NCI-H524 (cell line): ENCODE measurements around the gene IRF4.
"Not testable (repeated sequence)": the region's sequence is repeated elsewhere in the genome, so short reads cannot be mapped to it uniquely, and the experiment has no call there.

Experiments used
- DNase-seq, 2 experiments: peaks; one replicate each; lab custom pipeline; 2025; lab: John Stamatoyannopoulos, UW

IRF4 gene

DNA sequence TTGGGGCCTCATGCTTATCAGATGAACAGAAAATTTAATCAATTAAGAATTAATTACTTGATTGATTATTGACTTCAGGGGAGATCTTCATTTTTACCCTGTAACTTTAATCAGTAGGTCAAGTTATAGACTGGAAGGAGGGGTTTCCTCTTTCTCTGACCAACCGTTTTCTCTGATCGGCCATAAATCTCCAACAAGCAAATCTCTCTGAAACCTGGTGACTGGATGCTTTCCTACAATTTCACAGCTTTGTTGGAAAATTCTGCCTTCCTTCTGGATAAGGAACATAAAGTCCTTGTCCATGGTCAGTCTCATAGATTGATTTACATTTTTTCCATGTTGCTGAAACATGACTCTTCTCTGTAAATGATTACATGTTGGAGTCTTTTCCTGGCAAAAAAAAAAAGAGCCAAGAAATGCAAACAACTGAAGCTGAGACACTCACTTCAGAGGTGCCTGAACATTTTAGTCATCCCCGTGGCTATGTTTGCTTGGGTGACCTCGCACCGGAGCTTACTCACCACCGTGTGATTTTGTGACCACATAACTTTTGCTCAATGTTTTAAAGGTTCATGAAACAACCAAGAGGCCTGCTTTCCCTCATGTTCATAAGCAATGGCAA, 31.0 kb downstream of the IRF4 start:
- DNase-seq, result no peak

- no peak for DNase-seq
Measured at GRCh38 chr6:423055-423798, 31.7 kb downstream of the IRF4 start.

GRCh38 chr6:423799-424345, 32.3 kb downstream of the IRF4 start:
- no peak for DNase-seq

DNA sequence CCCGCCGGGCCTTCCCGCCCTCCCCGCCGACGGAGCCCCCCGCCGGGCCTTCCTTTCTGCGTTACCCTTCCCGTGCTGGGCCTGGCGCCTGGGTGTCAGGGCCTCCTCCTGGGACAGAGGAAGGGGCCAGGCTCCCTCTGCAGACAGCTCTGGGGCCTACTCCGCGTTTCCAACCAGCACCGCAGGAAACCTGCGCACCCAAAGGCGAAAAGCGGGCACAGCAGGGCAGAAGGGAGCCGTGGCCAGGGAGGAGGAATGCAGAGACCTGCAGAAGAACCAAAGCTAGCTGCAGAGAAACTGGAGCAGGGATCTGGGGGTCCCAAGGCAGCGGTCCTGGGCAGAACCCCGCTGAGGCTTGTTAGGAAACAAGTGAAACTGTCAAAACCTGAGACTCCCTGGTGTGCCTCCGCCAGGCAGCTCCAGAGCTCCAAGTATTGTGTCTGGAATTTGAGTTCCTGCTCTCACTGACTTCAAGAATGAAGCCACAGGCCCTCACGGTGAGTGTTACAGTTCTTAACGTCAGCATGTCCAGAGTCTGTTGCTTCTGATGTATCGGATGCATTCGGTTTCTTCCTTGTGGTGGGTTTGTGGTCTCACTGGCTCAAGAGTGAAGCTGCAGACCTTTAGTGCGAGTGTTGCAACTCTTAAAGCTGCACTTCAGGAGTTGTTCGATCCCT, 33.3 kb downstream of the IRF4 start:
- DNase-seq, result no peak

DNA sequence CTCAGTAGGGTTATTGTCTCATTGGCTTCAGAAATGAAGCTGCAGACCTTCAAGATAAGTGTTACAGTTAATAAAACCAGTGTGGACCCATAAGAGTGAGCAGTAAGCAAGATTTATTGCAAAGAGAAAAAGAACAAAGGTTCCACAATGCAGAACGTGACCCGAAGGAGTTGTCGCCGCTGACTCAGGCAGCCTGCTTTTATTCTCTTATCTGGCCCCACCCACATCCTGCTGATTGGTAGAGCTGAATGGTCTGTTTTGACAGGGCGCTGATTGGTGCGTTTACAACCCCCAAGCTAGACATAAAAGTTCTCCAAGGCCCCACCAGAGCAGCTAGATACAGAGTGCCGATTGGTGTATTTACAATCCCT, 33.9 kb downstream of the IRF4 start:
- DNase-seq, result not testable (repeated sequence)

- DNase-seq, result not testable (repeated sequence)
Measured at GRCh38 chr6:426198-426738, 34.7 kb downstream of the IRF4 start.

DNA sequence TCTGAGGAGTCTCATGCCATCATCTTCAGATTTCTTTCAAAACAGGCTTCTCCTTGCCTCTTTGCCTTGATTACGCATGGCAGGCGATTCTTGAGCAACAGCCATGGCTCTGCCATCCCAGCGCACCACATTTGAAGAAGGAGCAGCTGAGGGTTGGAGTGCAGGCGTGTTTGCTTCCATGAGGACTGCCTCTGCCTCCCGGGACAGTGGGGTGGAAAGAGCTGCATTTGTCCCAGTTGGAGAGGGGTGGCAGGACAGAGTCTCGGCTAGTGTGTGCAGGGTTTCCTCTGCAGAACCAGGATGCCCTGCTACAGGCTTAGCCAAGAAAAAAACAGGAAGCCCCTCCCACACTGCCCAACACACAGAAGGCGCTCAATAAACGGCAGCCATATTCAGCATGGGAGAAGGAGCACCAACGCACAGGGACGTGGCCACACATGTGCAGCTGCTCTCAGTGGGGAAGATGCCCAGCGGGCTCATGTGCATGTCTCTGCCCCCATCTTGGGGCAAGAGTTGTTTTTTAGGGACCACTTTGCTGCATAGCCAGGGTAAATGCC, 36.6 kb downstream of the IRF4 start:
- DNase-seq, result no peak

DNA sequence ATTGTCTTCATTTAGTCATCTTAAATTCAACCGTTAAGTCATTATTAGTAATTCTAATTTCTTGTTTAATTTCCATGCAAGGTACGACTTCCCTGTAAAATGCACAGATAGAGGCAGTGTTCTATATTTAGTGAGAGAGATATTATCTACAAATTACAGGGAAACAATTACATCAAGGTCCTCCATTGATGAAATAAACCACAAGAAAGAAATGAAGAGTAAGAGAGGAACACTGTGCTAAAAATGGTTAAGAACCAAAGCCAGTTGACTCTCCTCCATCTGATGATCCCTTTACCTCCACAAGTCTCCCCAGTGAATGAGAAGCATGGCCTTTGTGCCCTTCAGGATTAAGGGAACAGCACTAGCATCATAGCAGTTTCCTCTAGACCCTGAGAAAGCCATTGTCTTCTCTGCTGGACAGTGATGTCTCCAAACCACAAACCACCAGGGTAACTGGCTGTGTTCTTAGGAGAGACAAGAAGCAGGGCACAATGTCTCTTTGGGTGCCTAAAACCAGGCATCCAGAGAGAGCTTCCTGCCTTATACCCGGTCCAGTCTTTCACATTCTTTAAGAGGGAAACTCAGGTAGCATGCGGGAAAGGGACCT, 38.1 kb downstream of the IRF4 start:
- no peak for DNase-seq

GRCh38 chr6:431504-431903, 40.0 kb downstream of the IRF4 start:
- no peak for DNase-seq

GRCh38 chr6:431986-432385, 40.4 kb downstream of the IRF4 start:
- no peak for DNase-seq

DNA sequence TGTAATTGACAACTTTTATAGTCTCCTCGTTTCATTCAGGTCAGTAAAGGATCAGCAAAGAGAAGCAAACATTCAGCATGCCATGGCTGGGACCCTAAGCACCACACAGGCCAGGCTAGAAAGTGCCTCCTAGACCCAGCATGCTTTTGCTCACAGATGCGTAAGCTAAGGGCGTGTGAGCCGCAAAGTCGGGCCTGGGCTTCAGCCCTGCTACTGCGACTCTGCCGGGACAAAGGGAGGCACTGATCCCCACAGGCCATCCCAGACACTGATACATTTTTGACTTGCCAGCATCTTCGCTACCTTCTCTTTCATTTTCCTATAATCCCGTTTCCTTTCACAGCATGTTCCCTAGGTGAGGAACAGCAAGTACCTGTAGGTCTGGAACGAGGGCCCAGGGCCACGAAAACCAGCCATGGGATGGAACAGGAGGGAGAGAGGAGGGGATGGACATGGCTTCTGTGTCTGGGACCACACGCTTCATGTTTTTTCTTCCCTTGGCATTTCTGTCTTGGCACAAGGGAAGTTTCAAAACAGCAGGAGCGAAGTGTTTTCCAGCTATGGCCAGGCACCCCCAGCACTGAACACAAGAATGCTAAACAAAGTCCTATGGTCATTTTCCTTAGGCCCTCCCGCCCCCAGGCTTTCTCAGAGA, 42.6 kb downstream of the IRF4 start:
- DNase-seq, result no peak

DNA sequence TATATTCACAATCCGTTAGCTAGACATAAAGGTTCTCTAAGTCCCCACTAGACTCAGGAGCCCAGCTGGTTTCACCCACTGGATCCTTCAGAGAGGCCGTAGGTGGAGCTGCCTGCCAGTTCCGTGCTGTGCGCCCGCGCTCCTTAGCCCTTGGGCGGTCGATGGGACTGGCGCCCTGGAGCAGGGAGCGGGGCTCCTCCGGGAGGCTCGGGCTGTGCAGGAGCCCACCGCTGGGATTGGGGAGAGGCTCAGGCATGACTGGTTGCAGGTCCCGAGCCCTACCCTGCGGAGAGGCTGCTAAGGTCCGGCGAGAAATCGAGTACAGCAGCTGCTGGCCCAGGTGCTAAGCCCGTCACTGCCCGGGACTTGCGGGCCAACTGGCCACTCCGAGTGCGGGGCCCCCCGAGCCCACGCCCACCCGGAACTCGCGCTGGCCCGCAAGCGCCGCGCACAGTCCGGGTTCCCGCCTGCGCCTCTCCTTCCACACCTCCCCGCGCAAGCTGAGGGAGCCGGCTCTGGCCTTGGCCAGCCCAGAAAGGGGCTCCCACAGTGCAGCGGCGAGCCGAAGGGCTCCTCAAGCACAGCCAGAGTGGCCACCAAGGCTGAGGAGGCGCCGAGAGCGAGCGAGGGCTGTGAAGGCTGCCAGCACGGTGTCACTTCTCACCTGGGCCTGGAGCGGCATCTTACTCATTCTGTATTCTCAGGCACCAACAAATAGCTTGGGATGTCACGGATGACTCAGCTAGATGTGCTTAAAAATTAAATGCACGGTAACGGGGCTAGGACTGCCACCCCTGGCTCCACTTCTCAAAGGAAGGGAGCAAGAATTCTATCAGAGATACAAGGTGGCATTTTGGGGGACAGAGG, 44.1 kb downstream of the IRF4 start:
- no peak for DNase-seq

- no peak for DNase-seq
Measured at GRCh38 chr6:436308-437036, 44.9 kb downstream of the IRF4 start.

GRCh38 chr6:437037-437392, 45.5 kb downstream of the IRF4 start:
- DNase-seq, result no peak

- no peak for DNase-seq
Measured at GRCh38 chr6:438634-439170, 47.1 kb downstream of the IRF4 start.

DNA sequence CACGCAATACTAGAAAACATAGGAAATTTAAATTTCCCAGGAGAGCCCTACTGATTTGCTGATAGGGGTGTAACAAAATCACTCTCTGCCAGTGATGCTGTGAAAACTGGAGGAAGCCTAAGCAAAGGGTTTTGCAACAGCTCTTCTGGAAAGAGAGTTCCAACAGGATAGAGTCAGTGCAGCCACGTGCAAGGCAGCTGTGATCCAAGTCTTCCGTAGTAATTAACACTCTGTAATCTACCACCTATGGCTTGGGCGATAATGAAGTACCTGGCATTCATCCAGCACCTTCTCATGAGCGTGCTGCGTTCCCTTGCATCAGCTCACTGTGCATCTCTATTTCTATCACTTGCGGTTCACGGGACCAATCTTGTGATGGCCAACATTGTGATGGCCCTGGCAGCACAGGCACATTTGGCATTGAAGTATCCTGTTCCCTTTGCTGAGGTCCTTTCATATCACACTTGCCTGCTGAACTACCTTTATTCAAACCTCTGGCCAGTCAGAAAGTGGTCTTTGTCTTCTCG, 48.2 kb downstream of the IRF4 start:
- DNase-seq, result peak; percentile 38 to 81

DNA sequence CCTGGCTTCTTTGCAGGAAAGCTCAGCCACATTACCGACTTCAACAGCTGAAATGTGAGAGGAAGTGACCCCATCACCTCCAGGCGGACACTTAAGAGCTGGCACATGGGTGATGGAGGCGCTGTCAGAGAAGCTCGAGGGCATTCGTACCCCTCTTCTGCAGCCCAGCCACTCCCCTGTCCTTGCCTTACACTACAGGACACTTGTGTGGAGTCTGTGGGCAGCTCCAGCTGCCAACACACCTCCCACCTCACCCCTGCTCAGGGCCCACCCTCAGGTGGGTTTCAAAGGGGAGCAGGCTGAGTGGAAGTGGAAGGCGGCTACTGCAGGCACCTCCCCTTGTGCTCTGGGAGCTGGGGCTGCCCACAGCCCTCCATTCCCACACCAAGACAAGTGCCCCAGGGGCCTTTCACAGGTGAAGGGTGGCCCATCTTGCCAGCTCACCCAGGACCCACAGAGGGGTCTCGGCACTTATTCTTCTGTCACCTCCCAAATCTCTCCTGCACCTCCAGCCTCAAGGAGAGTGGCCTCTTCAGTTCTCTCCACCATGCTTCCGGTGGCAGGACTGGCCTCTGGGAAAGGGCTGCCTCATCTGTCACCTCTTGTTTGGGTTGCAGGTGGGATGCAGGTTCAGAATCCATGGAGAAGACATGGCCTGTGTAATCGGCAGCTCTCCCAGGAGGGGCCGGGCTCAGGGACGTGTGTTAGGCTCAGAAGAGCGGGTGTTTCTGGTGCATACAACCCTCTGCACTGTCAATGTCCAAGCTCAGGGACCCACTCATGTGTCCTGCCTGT, 49.8 kb downstream of the IRF4 start:
- no peak for DNase-seq

DNA sequence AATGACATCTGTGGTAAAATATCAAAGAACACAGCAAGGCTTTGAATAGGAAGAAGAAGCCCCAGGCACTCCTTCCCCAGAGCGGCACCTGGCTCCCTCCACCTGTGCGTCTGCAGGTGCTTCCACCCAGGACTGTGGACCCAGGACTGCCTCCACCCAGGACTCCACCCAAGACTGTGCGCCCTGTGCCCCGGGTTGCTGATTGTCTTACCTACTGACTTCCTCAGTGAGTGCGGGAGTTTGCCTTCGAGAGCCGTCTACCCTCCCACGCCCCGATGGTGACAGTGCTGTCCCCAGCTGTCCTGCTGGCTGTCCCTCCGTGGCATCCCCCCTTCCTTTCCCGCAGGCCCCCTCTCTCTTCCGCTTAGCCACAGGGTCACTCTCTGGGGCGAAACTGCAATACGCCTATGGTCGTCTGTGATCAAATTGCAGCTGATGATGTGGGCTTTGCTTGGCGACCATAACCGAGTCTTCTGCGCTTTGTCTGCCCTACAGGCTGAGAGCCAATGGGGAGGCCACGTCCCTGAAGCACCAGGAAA, 52.1 kb downstream of the IRF4 start:
- no peak for DNase-seq
